ENCODE results near the gene SCLT1. TPM values are rescaled to one million over a fixed set of nuclear protein-coding genes. Genes with fewer than 3 reads are reported as not detected.

SCLT1 gene
- total and polyA plus RNA-seq, 2 of the 8 experiments (the other 6 are each of a cell fraction or from before 2014, with no cell fraction given) = 4.8 to 13.1 TPM

- no peak for TF ChIP-seq CHD2 (IDR thresholded peaks at IDR 0.05; ENCODE audit: low read length)
Observed at GRCh38 chr4:129085472-129085871, 7.9 kb downstream of the SCLT1 start (continued).

Data from H1 (cell line).